ENCODE data around the gene NCOA7. TPM values are rescaled to one million over a fixed set of nuclear protein-coding genes. Genes with fewer than 3 reads are reported as not detected.

NCOA7 gene
- total RNA-seq, 1 donor from 2014 or later: 11.2 TPM

- H3K4me1 Mint-ChIP-seq: peaks cover 17% of the 10 kb centered on the region
- DNase-seq (ENCODE audit: low read depth, low spot score): peak; percentile 31
- TF ChIP-seq CTCF (conservative IDR thresholded peaks at IDR 0.05): peak; percentile 54
- H3K27me3 Mint-ChIP-seq (ENCODE audit: low read depth): peaks cover 71% of the 10 kb centered on the region
- H3K27ac Mint-ChIP-seq (ENCODE audit: unreplicated experiment): no peak overlapping the region
- no peaks in the 10 kb centered on the region for H3K9me3 Mint-ChIP-seq
- no peak overlapping the region for H3K4me3 Mint-ChIP-seq
- peaks cover 7% of the 10 kb centered on the region for H3K36me3 Mint-ChIP-seq (ENCODE audit: low read depth)
Observed at GRCh38 chr6:125759184-125759902, 31.4 kb upstream of the NCOA7 start.

DNA sequence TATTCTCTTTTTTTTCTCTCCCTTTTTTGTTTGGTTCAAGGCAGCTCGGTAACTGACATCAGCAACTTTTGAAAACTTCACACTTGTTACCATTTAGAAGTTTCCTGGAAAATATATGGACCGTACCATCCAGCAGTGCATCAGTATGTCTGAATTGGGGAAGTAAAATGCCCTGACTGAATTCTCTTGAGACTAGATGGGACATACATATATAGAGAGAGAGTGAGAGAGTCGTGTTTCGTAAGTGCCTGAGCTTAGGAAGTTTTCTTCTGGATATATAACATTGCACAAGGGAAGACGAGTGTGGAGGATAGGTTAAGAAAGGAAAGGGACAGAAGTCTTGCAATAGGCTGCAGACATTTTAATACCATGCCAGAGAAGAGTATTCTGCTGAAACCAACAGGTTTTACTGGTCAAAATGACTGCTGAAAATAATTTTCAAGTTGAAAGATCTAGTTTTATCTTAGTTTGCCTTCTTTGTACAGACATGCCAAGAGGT lies 30.8 kb upstream of the NCOA7 start:
- DNase-seq (ENCODE audit: low read depth, low spot score): no peak
- H3K9me3 Mint-ChIP-seq: no peaks in the 10 kb centered on the region
- no peak for TF ChIP-seq CTCF (conservative IDR thresholded peaks at IDR 0.05)

GRCh38 chr6:125764121-125764671 lies 26.6 kb upstream of the NCOA7 start:
- TF ChIP-seq CTCF (conservative IDR thresholded peaks at IDR 0.05): no peak
- no peaks in the 10 kb centered on the region for H3K9me3 Mint-ChIP-seq

More for the DNA sequence above, 30.8 kb upstream of the NCOA7 start:
- H3K4me1 Mint-ChIP-seq: peaks cover 15% of the 10 kb centered on the region
- no peak overlapping the region for H3K27ac Mint-ChIP-seq (ENCODE audit: unreplicated experiment)
- H3K36me3 Mint-ChIP-seq (ENCODE audit: low read depth): peaks cover 7% of the 10 kb centered on the region
- no peak overlapping the region for H3K4me3 Mint-ChIP-seq
- peaks cover 68% of the 10 kb centered on the region for H3K27me3 Mint-ChIP-seq (ENCODE audit: low read depth)

GRCh38 chr6:125765944-125766343 lies 24.8 kb upstream of the NCOA7 start:
- no peak overlapping the region for H3K4me3 Mint-ChIP-seq
- peaks cover 25% of the 10 kb centered on the region for H3K4me1 Mint-ChIP-seq
- no peak for TF ChIP-seq CTCF (conservative IDR thresholded peaks at IDR 0.05)
- peaks cover 55% of the 10 kb centered on the region for H3K27me3 Mint-ChIP-seq (ENCODE audit: low read depth)
- no peak overlapping the region for H3K27ac Mint-ChIP-seq (ENCODE audit: unreplicated experiment)
- DNase-seq (ENCODE audit: low read depth, low spot score): no peak
- H3K36me3 Mint-ChIP-seq (ENCODE audit: low read depth): peaks cover 2% of the 10 kb centered on the region
- H3K9me3 Mint-ChIP-seq: no peaks in the 10 kb centered on the region

More at GRCh38 chr6:125764121-125764671, 26.6 kb upstream of the NCOA7 start:
- Mint-ChIP-seq H3K4me3 (no peak overlapping the region), H3K36me3 (ENCODE audit: low read depth) (peaks cover 4% of the 10 kb centered on the region), H3K27me3 (ENCODE audit: low read depth) (peaks cover 61% of the 10 kb centered on the region), H3K27ac (ENCODE audit: unreplicated experiment) (no peak overlapping the region), H3K4me1 (peaks cover 20% of the 10 kb centered on the region)
- DNase-seq (ENCODE audit: low read depth, low spot score): no peak

GRCh38 chr6:125766641-125767040 lies 24.1 kb upstream of the NCOA7 start:
- TF ChIP-seq CTCF (conservative IDR thresholded peaks at IDR 0.05): no peak
- Mint-ChIP-seq H3K4me3 (no peak overlapping the region), H3K27ac (ENCODE audit: unreplicated experiment) (no peak overlapping the region), H3K9me3 (no peaks in the 10 kb centered on the region), H3K4me1 (peaks cover 25% of the 10 kb centered on the region), H3K36me3 (ENCODE audit: low read depth) (peaks cover 2% of the 10 kb centered on the region), H3K27me3 (ENCODE audit: low read depth) (peaks cover 49% of the 10 kb centered on the region)
- DNase-seq (ENCODE audit: low read depth, low spot score): no peak
